ENCODE results near the gene MMP24OS.

MMP24OS gene

GRCh38 chr20:35290887-35291417 is 13.0 kb upstream of the MMP24OS start:
- TF ChIP-seq GATA1 (IDR thresholded peaks at IDR 0.05; ENCODE audit: low read depth, low read length), result no peak
- no peak for TF ChIP-seq POLR2A (IDR thresholded peaks at IDR 0.05; ENCODE audit: low read length)
- no peak for DNase-seq

DNA sequence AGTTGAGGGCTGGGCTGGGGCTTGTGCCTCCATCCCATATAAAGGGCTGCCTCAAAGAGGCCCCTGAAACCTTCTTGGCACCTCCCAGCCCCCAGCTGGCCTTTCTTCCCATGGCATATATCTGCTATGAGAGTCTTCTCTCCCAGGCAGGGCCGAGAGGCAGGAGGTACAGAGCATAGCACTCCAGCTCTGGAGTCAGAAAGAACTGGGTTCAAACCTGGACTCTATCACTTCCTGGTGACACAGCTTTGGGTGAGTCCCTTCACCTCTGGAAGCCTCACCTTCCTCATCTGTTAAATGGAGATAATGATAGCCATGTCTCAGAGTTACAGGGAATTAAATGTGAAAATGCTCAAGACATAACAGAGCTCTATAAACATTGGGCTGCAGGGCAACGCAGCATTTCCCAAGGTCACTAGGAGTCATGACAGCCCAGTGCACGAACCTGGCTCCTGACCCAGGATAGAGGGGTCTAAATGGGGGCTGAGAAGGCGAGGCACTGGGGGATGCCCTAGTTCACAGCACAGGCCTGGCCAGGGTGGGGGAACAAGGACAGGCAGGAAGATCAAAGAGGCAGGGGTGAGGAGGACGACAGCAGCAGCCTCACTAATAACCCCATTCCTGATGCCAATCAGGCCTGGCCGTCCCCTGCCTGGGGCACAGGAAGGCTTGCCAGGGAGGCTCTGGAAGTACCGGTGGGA is 12.4 kb upstream of the MMP24OS start:
- DNase-seq, result no peak
- TF ChIP-seq GATA1 (IDR thresholded peaks at IDR 0.05; ENCODE audit: low read depth, low read length), result no peak
- no peak for TF ChIP-seq POLR2A (IDR thresholded peaks at IDR 0.05; ENCODE audit: low read length)

GRCh38 chr20:35288325-35289060 is 10.6 kb upstream of the MMP24OS start:
- TF ChIP-seq GATA1 (IDR thresholded peaks at IDR 0.05; ENCODE audit: low read depth, low read length), result no peak
- TF ChIP-seq POLR2A (IDR thresholded peaks at IDR 0.05; ENCODE audit: low read length), result no peak
- DNase-seq, result no peak

- TF ChIP-seq POLR2A (IDR thresholded peaks at IDR 0.05; ENCODE audit: low read length) (no peak), GATA1 (IDR thresholded peaks at IDR 0.05; ENCODE audit: low read depth, low read length) (no peak)
- no peak for DNase-seq
Measured at GRCh38 chr20:35287509-35288324, 9.8 kb upstream of the MMP24OS start.

- DNase-seq, result no peak
- TF ChIP-seq POLR2A (IDR thresholded peaks at IDR 0.05; ENCODE audit: low read length) (no peak), GATA1 (IDR thresholded peaks at IDR 0.05; ENCODE audit: low read depth, low read length) (no peak)
Measured at GRCh38 chr20:35286899-35287508, 9.1 kb upstream of the MMP24OS start.

- no peak for DNase-seq
- TF ChIP-seq GATA1 (IDR thresholded peaks at IDR 0.05; ENCODE audit: low read depth, low read length), result no peak
- no peak for TF ChIP-seq POLR2A (IDR thresholded peaks at IDR 0.05; ENCODE audit: low read length)
Measured at GRCh38 chr20:35286077-35286898, 8.4 kb upstream of the MMP24OS start.

DNA sequence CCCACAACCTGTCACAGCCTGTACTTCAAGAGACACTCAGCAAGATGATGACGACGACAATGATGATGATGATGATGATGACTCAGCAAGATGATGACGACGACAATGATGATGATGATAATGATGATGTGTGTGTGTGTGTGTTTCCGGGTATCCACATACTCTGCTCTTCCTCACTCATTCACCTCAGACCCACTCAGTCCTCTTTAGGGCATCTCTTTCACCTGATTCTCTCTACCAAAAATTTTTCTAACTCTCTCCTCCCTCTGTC is 7.8 kb upstream of the MMP24OS start:
- TF ChIP-seq POLR2A (IDR thresholded peaks at IDR 0.05; ENCODE audit: low read length) (no peak), GATA1 (IDR thresholded peaks at IDR 0.05; ENCODE audit: low read depth, low read length) (no peak)
- peak; percentile 58 to 74 for DNase-seq

GRCh38 chr20:35284992-35285805 is 7.3 kb upstream of the MMP24OS start:
- TF ChIP-seq GATA1 (IDR thresholded peaks at IDR 0.05; ENCODE audit: low read depth, low read length), result no peak
- no peak for TF ChIP-seq POLR2A (IDR thresholded peaks at IDR 0.05; ENCODE audit: low read length)
- no peak for DNase-seq

- DNase-seq, result peak; percentile 91 to 92
- no peak for TF ChIP-seq GATA1 (IDR thresholded peaks at IDR 0.05; ENCODE audit: low read depth, low read length)
- TF ChIP-seq POLR2A (IDR thresholded peaks at IDR 0.05; ENCODE audit: low read length), result peak; percentile 71
Measured at GRCh38 chr20:35284267-35284991, 6.5 kb upstream of the MMP24OS start, which contains the start of gene EIF6. TSS of gene EIF6 (minus strand) at chr20:35284772. CDS start at chr20:35284487, 285 bp downstream.

- no peak for TF ChIP-seq POLR2A (IDR thresholded peaks at IDR 0.05; ENCODE audit: low read length)
- TF ChIP-seq GATA1 (IDR thresholded peaks at IDR 0.05; ENCODE audit: low read depth, low read length), result no peak
- peak in 1 of 2 experiments; percentile 67 for DNase-seq
Measured at GRCh38 chr20:35283441-35284266, 5.7 kb upstream of the MMP24OS start.
